Measurements from ENCODE around the gene EXOC3L2.

- no peak for TF ChIP-seq CTCF (IDR thresholded peaks at IDR 0.05; ENCODE audit: low read length)
- no peak for TF ChIP-seq EZH2 (IDR thresholded peaks at IDR 0.05; ENCODE audit: borderline replicate concordance, low read length)
These were observed 17.4 kb upstream of the EXOC3L2 start for GRCh38 chr19:45262570-45262969.

All from OCI-LY1 (cell line).